Prostate gland (tissue), 2 donors: ENCODE measurements around the gene PIGU.

Experiments
- CTCF ChIP-seq, 4 experiments: fragments of 200-600 bp in 2 of 4; fragments of 450-650 bp in 2 of 4; sonication (generic) in 2 of 4; IDR thresholded peaks; 1 replicate in 3 of 4; 2 replicates in 1 of 4; pipeline ENCODE4 v1.5.1; 2016 to 2019; ENCODE audit warnings: antibody characterized with exemption in 4 of 4, mild to moderate bottlenecking in 2 of 4, moderate library complexity in 2 of 4
- POLR2A ChIP-seq: fragments of 450-650 bp; IDR thresholded peaks from one replicate; pipeline ENCODE4 v1.6.1; 2016; ENCODE audit warnings: antibody characterized with exemption, mild to moderate bottlenecking

GRCh38 chr20:34680586-34681175, 3.8 kb upstream of the PIGU start:
- TF ChIP-seq CTCF (IDR thresholded peaks at IDR 0.05): no peak
- TF ChIP-seq POLR2A: no peak
